IPS-11a (cell line): ENCODE data around the gene SENP8.
"Not testable (repeated sequence)": the region's sequence is repeated elsewhere in the genome, so short reads cannot be mapped to it uniquely, and the experiment has no call there.

Source experiments
- H3K4me3 ChIP-seq: one replicate; pipeline ENCODE4 v1.5.1; 2013; ENCODE audit warnings: low read depth, low read length, control low read depth

SENP8 gene

GRCh38 chr15:72154316-72154715, 36.1 kb downstream of the SENP8 start:
- H3K4me3 ChIP-seq = no peak overlapping the region

GRCh38 chr15:72155003-72155621, 36.9 kb downstream of the SENP8 start:
- H3K4me3 ChIP-seq = no peak overlapping the region

GRCh38 chr15:72155635-72156616, 37.7 kb downstream of the SENP8 start:
- no peak overlapping the region for H3K4me3 ChIP-seq

- no peak overlapping the region for H3K4me3 ChIP-seq
Measured at GRCh38 chr15:72156928-72157327, 38.7 kb downstream of the SENP8 start.

GRCh38 chr15:72160696-72161245, 42.6 kb downstream of the SENP8 start:
- no peak overlapping the region for H3K4me3 ChIP-seq

- H3K4me3 ChIP-seq = no peak overlapping the region
Measured at GRCh38 chr15:72161361-72162132, 43.3 kb downstream of the SENP8 start.

GRCh38 chr15:72162569-72162968, 44.4 kb downstream of the SENP8 start:
- H3K4me3 ChIP-seq = no peak overlapping the region

GRCh38 chr15:72163719-72164118, 45.5 kb downstream of the SENP8 start:
- H3K4me3 ChIP-seq = no peak overlapping the region

GRCh38 chr15:72166716-72167417, 48.7 kb downstream of the SENP8 start:
- no peak overlapping the region for H3K4me3 ChIP-seq

GRCh38 chr15:72167445-72167844, 49.2 kb downstream of the SENP8 start:
- no peak overlapping the region for H3K4me3 ChIP-seq

- no peak overlapping the region for H3K4me3 ChIP-seq
Measured at GRCh38 chr15:72168131-72168807, 50.1 kb downstream of the SENP8 start.

GRCh38 chr15:72168808-72169190, 50.6 kb downstream of the SENP8 start:
- H3K4me3 ChIP-seq = no peak overlapping the region

GRCh38 chr15:72169236-72169920, 51.2 kb downstream of the SENP8 start:
- H3K4me3 ChIP-seq = no peak overlapping the region

GRCh38 chr15:72169921-72170611, 51.9 kb downstream of the SENP8 start:
- no peak overlapping the region for H3K4me3 ChIP-seq

- H3K4me3 ChIP-seq = no peak overlapping the region
Measured at GRCh38 chr15:72170691-72171090, 52.5 kb downstream of the SENP8 start.

GRCh38 chr15:72171978-72172377, 53.8 kb downstream of the SENP8 start:
- not testable (repeated sequence) for H3K4me3 ChIP-seq

GRCh38 chr15:72172796-72173195, 54.6 kb downstream of the SENP8 start:
- no peak overlapping the region for H3K4me3 ChIP-seq

GRCh38 chr15:72173401-72173800, 55.2 kb downstream of the SENP8 start:
- H3K4me3 ChIP-seq = no peak overlapping the region
